Ishikawa (cell line): ENCODE data around the gene TAGLN3.

Experiments
- CEBPB ChIP-seq: IDR thresholded peaks from 2 replicates; pipeline ENCODE4 v1.6.1; 2012
- CREB1 ChIP-seq: IDR thresholded peaks from 2 replicates; pipeline ENCODE4 v1.6.1; 2012; ENCODE audit warnings: low read depth
- EGR1 ChIP-seq: IDR thresholded peaks from 2 replicates; pipeline ENCODE4 v1.6.1; 2012
- EP300 ChIP-seq: IDR thresholded peaks from 2 replicates; pipeline ENCODE4 v1.6.1; 2012; ENCODE audit warnings: borderline replicate concordance
- FOXM1 ChIP-seq: IDR thresholded peaks from 2 replicates; pipeline ENCODE4 v1.6.1; 2012; ENCODE audit warnings: low read depth, borderline replicate concordance
- RAD21 ChIP-seq: IDR thresholded peaks from 2 replicates; pipeline ENCODE4 v1.6.1; 2012; ENCODE audit warnings: low read depth
- REST ChIP-seq: IDR thresholded peaks from 2 replicates; pipeline ENCODE4 v1.6.1; 2012; ENCODE audit warnings: low read depth, mild to moderate bottlenecking
- TAF1 ChIP-seq: IDR thresholded peaks from 2 replicates; pipeline ENCODE4 v1.6.1; 2012; ENCODE audit warnings: low read depth, mild to moderate bottlenecking
- TCF12 ChIP-seq: IDR thresholded peaks from 2 replicates; pipeline ENCODE4 v1.6.1; 2012; ENCODE audit warnings: low read depth
- TEAD4 ChIP-seq: IDR thresholded peaks from 2 replicates; pipeline ENCODE4 v1.6.1; 2012
- YY1 ChIP-seq: IDR thresholded peaks from 2 replicates; pipeline ENCODE4 v1.6.1; 2012; ENCODE audit warnings: low read depth
- ZBTB7A ChIP-seq: IDR thresholded peaks from 2 replicates; pipeline ENCODE4 v1.6.1; 2012; ENCODE audit warnings: low read depth
- TF ChIP-seq, protein P1 (sequence below): IDR thresholded peaks from 2 replicates; pipeline ENCODE4 v1.6.1; 2012
- TF ChIP-seq, protein P2 (sequence below): IDR thresholded peaks from 2 replicates; pipeline ENCODE4 v1.6.1; 2012

DNA sequence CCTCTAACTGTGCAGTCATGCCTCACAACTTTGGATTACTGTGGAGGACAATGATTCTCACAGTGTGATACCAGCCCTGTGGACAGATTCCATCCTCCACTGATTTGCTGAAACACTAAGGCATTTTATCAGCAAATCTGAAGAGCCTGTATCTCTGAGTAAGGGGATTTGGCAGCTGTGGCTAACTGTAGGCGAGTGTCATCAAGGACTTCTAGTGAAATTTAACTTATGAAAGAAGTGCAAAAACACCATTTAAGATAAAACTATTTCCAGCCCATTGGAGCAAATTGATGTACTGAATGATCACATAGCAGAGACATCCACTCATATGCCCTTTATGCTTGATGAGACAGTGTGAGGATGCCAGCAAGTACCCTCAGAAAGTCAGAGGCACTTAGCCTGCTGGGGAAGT is 22.0 kb downstream of the TAGLN3 start:
- TF ChIP-seq REST = no peak
- no peak for TF ChIP-seq CEBPB
- no peak for TF ChIP-seq YY1
- no peak for TF ChIP-seq EP300
- TF ChIP-seq, protein P1, sequence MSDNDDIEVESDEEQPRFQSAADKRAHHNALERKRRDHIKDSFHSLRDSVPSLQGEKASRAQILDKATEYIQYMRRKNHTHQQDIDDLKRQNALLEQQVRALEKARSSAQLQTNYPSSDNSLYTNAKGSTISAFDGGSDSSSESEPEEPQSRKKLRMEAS = no peak
- TF ChIP-seq TEAD4 = no peak
- no peak for TF ChIP-seq EGR1
- no peak for TF ChIP-seq ZBTB7A
- no peak for TF ChIP-seq CREB1
- TF ChIP-seq, protein P2, sequence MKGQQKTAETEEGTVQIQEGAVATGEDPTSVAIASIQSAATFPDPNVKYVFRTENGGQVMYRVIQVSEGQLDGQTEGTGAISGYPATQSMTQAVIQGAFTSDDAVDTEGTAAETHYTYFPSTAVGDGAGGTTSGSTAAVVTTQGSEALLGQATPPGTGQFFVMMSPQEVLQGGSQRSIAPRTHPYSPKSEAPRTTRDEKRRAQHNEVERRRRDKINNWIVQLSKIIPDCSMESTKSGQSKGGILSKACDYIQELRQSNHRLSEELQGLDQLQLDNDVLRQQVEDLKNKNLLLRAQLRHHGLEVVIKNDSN = no peak
- no peak for TF ChIP-seq FOXM1
- no peak for TF ChIP-seq TCF12
- TF ChIP-seq TAF1 = no peak
- TF ChIP-seq RAD21 = no peak
